Transverse colon (tissue), 4 donors: ENCODE measurements around the gene GABRB1. TPM values are rescaled to one million over a fixed set of nuclear protein-coding genes. Genes with fewer than 3 reads are reported as not detected.

ENCODE experiments used
- DNase-seq: peaks from one replicate; pipeline ENCODE4 v3.0.0-alpha.2; 2019
- H3K27ac ChIP-seq, 4 donors: fragments of 200-600 bp; sonication (generic); 2 replicates each; pipeline ENCODE4 v1.5.1; 2016 to 2018; ENCODE audit warnings: inconsistent platforms in 4 of 4
- H3K27me3 ChIP-seq: fragments of 200-600 bp; sonication (generic); 2 replicates; pipeline ENCODE4 v1.5.1; 2017; ENCODE audit warnings: inconsistent platforms
- H3K36me3 ChIP-seq, 4 donors: fragments of 200-600 bp; sonication (generic); 2 replicates each; pipeline ENCODE4 v1.5.1; 2017 to 2019; ENCODE audit warnings: inconsistent platforms in 4 of 4
- H3K4me1 ChIP-seq, 4 donors: fragments of 200-600 bp; sonication (generic); 2 replicates each; pipeline ENCODE4 v1.5.1; 2017 to 2020; ENCODE audit warnings: inconsistent platforms in 4 of 4
- H3K4me3 ChIP-seq, 4 donors: fragments of 200-600 bp; sonication (generic); 1 replicate in 1 of 4; 2 replicates in 3 of 4; pipeline versions ENCODE4 v1.5.1 to v1.6.1; 2017 to 2019; ENCODE audit warnings: inconsistent platforms in 4 of 4
- H3K9me3 ChIP-seq, 2 donors: fragments of 200-600 bp; sonication (generic); 2 replicates each; pipeline ENCODE4 v1.5.1; 2017 to 2019; ENCODE audit warnings: inconsistent platforms in 2 of 2
- CTCF ChIP-seq, 5 experiments: fragments of 200-600 bp in 3 of 5; fragments of 450-650 bp in 2 of 5; sonication (generic) in 3 of 5; IDR thresholded peaks; 1 replicate in 2 of 5; 2 replicates in 3 of 5; pipeline ENCODE4 v1.5.1; 2016 to 2017; ENCODE audit warnings: antibody characterized with exemption in 5 of 5, inconsistent platforms in 3 of 5, mild to moderate bottlenecking in 2 of 5, moderate library complexity in 1 of 5
- EP300 ChIP-seq: sonication (generic); formaldehyde crosslinking; IDR thresholded peaks from one replicate; pipeline ENCODE4 v1.6.1; 2017; ENCODE audit warnings: antibody characterized with exemption, low read depth
- POLR2A ChIP-seq: fragments of 450-650 bp; IDR thresholded peaks from one replicate; pipeline ENCODE4 v1.6.1; 2016; ENCODE audit warnings: antibody characterized with exemption, mild to moderate bottlenecking, moderate library complexity
- POLR2AphosphoS5 ChIP-seq, 3 donors: sonication (generic); formaldehyde crosslinking; IDR thresholded peaks; one replicate each; pipeline ENCODE4 v1.6.1; 2016; ENCODE audit warnings: antibody characterized with exemption in 3 of 3
- WGBS, 2 donors: methylation state at CpG; one replicate each; pipeline ENCODE4 v1.1.5; 2018; ENCODE audit warnings: low coverage in 1 of 2; 5-methylcytosine and 5-hydroxymethylcytosine counted together
- in situ Hi-C, 4 donors: fragments of 200-750 bp; cut with MboI; loops; one replicate each; pipeline versions ENCODE4 v1.15.0 to v1.15.1; 2017; ENCODE audit warnings: low sequenced_read_pairs in 3 of 4, low pct_ligation_motif_present in 1 of 4, low pct_unique_long_range_greater_than_20kb in 1 of 4
- intact Hi-C: fragments of 100-400 bp; cut with DNase I; formaldehyde crosslinking; loops from one replicate; pipeline ENCODE4 v1.15.1; 2023; ENCODE audit warnings: low total_unique reads
- total RNA-seq, 4 donors: library from RNA; depleted of rRNA; stranded (reverse); fragments of >200 nt; gene quantifications; one replicate each; pipeline ENCODE4 v1.1.0, GENCODE V29; 2016

Gene GABRB1
- total RNA-seq, 4 donors from 2014 or later: 0.14 to 19.7 (median 0.48) TPM; not detected in 1

GRCh38 chr4:47217884-47218283, 186.5 kb downstream of the GABRB1 start:
- in situ Hi-C loops: no loop called here
- no peak for TF ChIP-seq POLR2AphosphoS5 (IDR thresholded peaks at IDR 0.05)
- no peak for TF ChIP-seq EP300
- TF ChIP-seq CTCF (IDR thresholded peaks at IDR 0.05): no peak
- TF ChIP-seq POLR2A: no peak

GRCh38 chr4:47218631-47219030, 187.3 kb downstream of the GABRB1 start:
- Histone ChIP-seq H3K36me3 (no peaks in the 10 kb centered on the region), H3K27me3 (no peaks in the 10 kb centered on the region), H3K27ac (no peak overlapping the region), H3K4me3 (no peak overlapping the region), H3K4me1 (no peaks in the 10 kb centered on the region), H3K9me3 (no peaks in the 10 kb centered on the region)
- in situ Hi-C loops: no loop called here
- WGBS, 2 donors: 85 to 86% methylated on average over 1 of the region's 1 CpG
- no peak for DNase-seq
- intact Hi-C loops: no loop called here
- no peak for TF ChIP-seq POLR2A
- TF ChIP-seq CTCF (IDR thresholded peaks at IDR 0.05): no peak
- TF ChIP-seq EP300: no peak

More at GRCh38 chr4:47217884-47218283, 186.5 kb downstream of the GABRB1 start:
- no peaks in the 10 kb centered on the region for H3K27me3 ChIP-seq
- H3K4me3 ChIP-seq: no peak overlapping the region
- intact Hi-C loops: no loop called here
- no peaks in the 10 kb centered on the region for H3K36me3 ChIP-seq
- H3K9me3 ChIP-seq: no peaks in the 10 kb centered on the region
- no peak for DNase-seq
- H3K4me1 ChIP-seq: no peaks in the 10 kb centered on the region
- 71 to 100% methylated on average over 1 of the region's 1 CpG for WGBS, 2 donors
- no peak overlapping the region for H3K27ac ChIP-seq

GRCh38 chr4:47219586-47219985, 188.2 kb downstream of the GABRB1 start:
- Histone ChIP-seq H3K36me3 (no peaks in the 10 kb centered on the region), H3K4me3 (no peak overlapping the region), H3K4me1 (no peaks in the 10 kb centered on the region), H3K27ac (no peak overlapping the region), H3K27me3 (no peaks in the 10 kb centered on the region), H3K9me3 (no peaks in the 10 kb centered on the region)
- WGBS, 2 donors: 44 to 57% methylated on average over 2 of the region's 2 CpGs
- DNase-seq: no peak
- in situ Hi-C loops (no loop called here), intact Hi-C loops (no loop called here)
- TF ChIP-seq POLR2AphosphoS5 (IDR thresholded peaks at IDR 0.05): no peak
- no peak for TF ChIP-seq CTCF (IDR thresholded peaks at IDR 0.05)
- no peak for TF ChIP-seq POLR2A
- TF ChIP-seq EP300: no peak

GRCh38 chr4:47221721-47222120, 190.4 kb downstream of the GABRB1 start:
- Histone ChIP-seq H3K4me3 (no peak overlapping the region), H3K4me1 (no peaks in the 10 kb centered on the region), H3K27ac (no peak overlapping the region), H3K36me3 (no peaks in the 10 kb centered on the region), H3K9me3 (no peaks in the 10 kb centered on the region), H3K27me3 (no peaks in the 10 kb centered on the region)
- DNase-seq: no peak
- in situ Hi-C loops (no loop called here), intact Hi-C loops (no loop called here)
- TF ChIP-seq EP300: no peak
- no peak for TF ChIP-seq CTCF (IDR thresholded peaks at IDR 0.05)
- 74 to 75% methylated on average over 2 of the region's 2 CpGs for WGBS, 2 donors
